Measurements from ENCODE around the gene ATG2B. TPM values are rescaled to one million over a fixed set of nuclear protein-coding genes. Genes with fewer than 3 reads are reported as not detected.

The ATG2B gene
- total RNA-seq, 2 donors from 2014 or later, result 29.1 to 47.4 TPM

DNA sequence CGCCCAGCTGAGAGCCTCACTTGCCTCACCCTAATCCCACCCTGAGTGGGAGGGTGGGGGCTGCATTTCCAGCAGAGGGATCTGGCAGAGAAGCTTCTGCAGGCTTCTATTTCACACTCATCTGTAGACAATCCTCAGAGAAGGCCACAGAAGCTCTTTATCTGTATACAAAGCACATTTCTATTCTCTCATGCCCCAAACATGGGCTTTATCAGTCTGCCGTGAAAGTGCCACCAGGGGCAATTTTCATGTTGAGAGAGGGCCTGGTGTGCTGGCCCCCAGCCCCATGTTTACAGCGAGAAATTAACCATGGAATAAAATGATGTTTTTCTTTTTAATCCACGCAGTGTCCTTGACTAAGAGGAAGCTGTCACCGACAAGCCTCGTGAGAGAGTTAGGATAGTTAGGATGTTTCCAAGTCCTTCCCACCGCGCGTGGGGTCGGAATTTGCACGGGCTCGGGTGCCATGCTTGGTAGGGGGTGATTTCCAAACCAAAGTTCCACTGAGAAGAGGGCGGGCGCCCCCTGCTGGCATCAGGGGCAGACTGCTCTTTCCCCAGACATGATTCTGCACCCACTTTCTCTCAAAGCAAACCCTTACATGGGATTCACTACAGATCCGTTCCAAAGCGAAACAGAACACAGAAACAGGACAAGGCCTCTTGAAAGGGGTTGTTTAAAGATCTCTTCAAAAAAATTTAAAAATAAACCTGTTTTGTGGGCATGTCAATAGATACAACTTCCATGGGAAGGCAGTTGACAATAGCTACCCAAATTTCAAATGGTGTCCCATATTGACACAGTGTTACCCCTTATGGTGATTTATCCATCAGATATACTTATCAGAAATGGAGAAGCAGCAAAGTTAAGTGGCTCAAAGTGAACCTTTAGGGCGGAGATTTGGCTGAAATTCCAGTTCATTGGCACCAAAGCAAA lies 87.7 kb downstream of the ATG2B start:
- Histone ChIP-seq H3K4me3 (no peak overlapping the region), H3K27me3 (replicated peaks; ENCODE audit: insufficient read depth) (no peaks in the 10 kb centered on the region), H3K27ac (no peak overlapping the region), H3K36me3 (no peaks in the 10 kb centered on the region), H3K9me3 (peaks cover 8% of the 10 kb centered on the region), H3K4me1 (ENCODE audit: control insufficient read depth in 1 of 2, low read depth in 2 of 2) (no peaks in the 10 kb centered on the region)
- DNase-seq (ENCODE audit: low spot score) (no peak), ATAC-seq (ENCODE audit: insufficient number of reproducible peaks, low FRiP score, low read depth) (no peak)
- TF ChIP-seq, protein P1, sequence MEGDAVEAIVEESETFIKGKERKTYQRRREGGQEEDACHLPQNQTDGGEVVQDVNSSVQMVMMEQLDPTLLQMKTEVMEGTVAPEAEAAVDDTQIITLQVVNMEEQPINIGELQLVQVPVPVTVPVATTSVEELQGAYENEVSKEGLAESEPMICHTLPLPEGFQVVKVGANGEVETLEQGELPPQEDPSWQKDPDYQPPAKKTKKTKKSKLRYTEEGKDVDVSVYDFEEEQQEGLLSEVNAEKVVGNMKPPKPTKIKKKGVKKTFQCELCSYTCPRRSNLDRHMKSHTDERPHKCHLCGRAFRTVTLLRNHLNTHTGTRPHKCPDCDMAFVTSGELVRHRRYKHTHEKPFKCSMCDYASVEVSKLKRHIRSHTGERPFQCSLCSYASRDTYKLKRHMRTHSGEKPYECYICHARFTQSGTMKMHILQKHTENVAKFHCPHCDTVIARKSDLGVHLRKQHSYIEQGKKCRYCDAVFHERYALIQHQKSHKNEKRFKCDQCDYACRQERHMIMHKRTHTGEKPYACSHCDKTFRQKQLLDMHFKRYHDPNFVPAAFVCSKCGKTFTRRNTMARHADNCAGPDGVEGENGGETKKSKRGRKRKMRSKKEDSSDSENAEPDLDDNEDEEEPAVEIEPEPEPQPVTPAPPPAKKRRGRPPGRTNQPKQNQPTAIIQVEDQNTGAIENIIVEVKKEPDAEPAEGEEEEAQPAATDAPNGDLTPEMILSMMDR (IDR thresholded peaks at IDR 0.05), result peak; percentile 77

DNA sequence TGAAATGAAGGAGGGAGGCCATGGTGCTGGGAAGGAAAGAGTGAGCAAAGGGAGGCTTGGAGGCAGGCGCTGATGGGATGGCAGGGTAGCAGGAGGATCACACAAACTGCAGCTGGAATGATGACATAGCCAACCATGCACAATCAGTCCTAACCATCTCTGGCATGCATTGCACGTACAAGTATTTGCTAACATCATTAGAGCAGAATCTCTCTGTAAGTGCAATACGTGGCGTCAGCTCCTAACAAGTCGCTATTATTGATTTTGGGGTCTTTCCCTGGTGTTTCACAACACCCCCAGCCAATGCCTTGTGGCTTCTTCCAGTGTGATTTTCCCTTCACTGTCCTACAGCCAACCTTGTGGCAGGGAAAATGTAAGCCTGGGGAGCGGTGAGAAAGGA lies 88.6 kb downstream of the ATG2B start:
- peaks cover 8% of the 10 kb centered on the region for H3K9me3 ChIP-seq
- ATAC-seq (ENCODE audit: insufficient number of reproducible peaks, low FRiP score, low read depth) (no peak), DNase-seq (ENCODE audit: low spot score) (no peak)
- H3K27ac ChIP-seq, result no peak overlapping the region
- H3K4me3 ChIP-seq, result no peak overlapping the region
- H3K27me3 ChIP-seq (replicated peaks; ENCODE audit: insufficient read depth), result no peaks in the 10 kb centered on the region
- TF ChIP-seq, protein P1 (IDR thresholded peaks at IDR 0.05), result no peak
- no peaks in the 10 kb centered on the region for H3K36me3 ChIP-seq
- no peaks in the 10 kb centered on the region for H3K4me1 ChIP-seq (ENCODE audit: control insufficient read depth in 1 of 2, low read depth in 2 of 2)

DNA sequence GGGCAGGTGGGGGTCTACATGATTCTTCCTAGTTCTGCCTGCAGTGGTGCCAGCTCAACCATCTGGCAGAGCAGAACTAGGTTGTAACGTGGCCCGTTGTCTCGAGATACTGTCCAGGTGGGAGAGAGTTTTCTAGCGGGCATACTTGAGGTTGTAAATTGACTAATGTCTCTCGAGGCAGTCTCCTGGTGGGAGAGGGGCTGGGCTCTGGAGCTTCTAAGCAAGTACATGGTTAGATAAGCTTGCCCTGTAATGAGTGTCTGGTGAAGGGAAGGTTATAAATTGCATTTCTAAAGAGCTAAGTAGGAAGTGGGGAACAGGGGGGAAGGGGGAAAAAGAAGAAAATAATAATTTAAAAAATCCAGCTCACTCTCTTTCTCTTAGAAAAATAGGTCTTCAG lies 89.0 kb downstream of the ATG2B start:
- TF ChIP-seq, protein P1 (IDR thresholded peaks at IDR 0.05), result no peak
- Histone ChIP-seq H3K27ac (no peak overlapping the region), H3K36me3 (no peaks in the 10 kb centered on the region), H3K4me3 (no peak overlapping the region), H3K27me3 (replicated peaks; ENCODE audit: insufficient read depth) (no peaks in the 10 kb centered on the region), H3K9me3 (peaks cover 8% of the 10 kb centered on the region), H3K4me1 (ENCODE audit: control insufficient read depth in 1 of 2, low read depth in 2 of 2) (no peaks in the 10 kb centered on the region)
- ATAC-seq (ENCODE audit: insufficient number of reproducible peaks, low FRiP score, low read depth) (no peak), DNase-seq (ENCODE audit: low spot score) (no peak)

GRCh38 chr14:96273629-96274028 lies 89.5 kb downstream of the ATG2B start:
- Histone ChIP-seq H3K27ac (no peak overlapping the region), H3K9me3 (peaks cover 8% of the 10 kb centered on the region), H3K36me3 (no peaks in the 10 kb centered on the region), H3K4me1 (ENCODE audit: control insufficient read depth in 1 of 2, low read depth in 2 of 2) (no peaks in the 10 kb centered on the region), H3K27me3 (replicated peaks; ENCODE audit: insufficient read depth) (no peaks in the 10 kb centered on the region), H3K4me3 (no peak overlapping the region)
- no peak for ATAC-seq (ENCODE audit: insufficient number of reproducible peaks, low FRiP score, low read depth)
- no peak for DNase-seq (ENCODE audit: low spot score)
- TF ChIP-seq, protein P1 (IDR thresholded peaks at IDR 0.05), result no peak

GRCh38 chr14:96272777-96273473 lies 90.2 kb downstream of the ATG2B start:
- no peaks in the 10 kb centered on the region for H3K4me1 ChIP-seq (ENCODE audit: control insufficient read depth in 1 of 2, low read depth in 2 of 2)
- DNase-seq (ENCODE audit: low spot score) (no peak), ATAC-seq (ENCODE audit: insufficient number of reproducible peaks, low FRiP score, low read depth) (no peak)
- peaks cover 5% of the 10 kb centered on the region for H3K9me3 ChIP-seq
- no peak overlapping the region for H3K4me3 ChIP-seq
- no peaks in the 10 kb centered on the region for H3K27me3 ChIP-seq (replicated peaks; ENCODE audit: insufficient read depth)
- no peak overlapping the region for H3K27ac ChIP-seq
- TF ChIP-seq, protein P1 (IDR thresholded peaks at IDR 0.05), result no peak
- no peaks in the 10 kb centered on the region for H3K36me3 ChIP-seq

Data from thoracic aorta (tissue), 2 donors.